ENCODE results near the gene IFRD2. TPM values are rescaled to one million over a fixed set of nuclear protein-coding genes. Genes with fewer than 3 reads are reported as not detected.

Gene IFRD2
- total RNA-seq, 1 donor from 2014 or later = 77.1 TPM

DNA sequence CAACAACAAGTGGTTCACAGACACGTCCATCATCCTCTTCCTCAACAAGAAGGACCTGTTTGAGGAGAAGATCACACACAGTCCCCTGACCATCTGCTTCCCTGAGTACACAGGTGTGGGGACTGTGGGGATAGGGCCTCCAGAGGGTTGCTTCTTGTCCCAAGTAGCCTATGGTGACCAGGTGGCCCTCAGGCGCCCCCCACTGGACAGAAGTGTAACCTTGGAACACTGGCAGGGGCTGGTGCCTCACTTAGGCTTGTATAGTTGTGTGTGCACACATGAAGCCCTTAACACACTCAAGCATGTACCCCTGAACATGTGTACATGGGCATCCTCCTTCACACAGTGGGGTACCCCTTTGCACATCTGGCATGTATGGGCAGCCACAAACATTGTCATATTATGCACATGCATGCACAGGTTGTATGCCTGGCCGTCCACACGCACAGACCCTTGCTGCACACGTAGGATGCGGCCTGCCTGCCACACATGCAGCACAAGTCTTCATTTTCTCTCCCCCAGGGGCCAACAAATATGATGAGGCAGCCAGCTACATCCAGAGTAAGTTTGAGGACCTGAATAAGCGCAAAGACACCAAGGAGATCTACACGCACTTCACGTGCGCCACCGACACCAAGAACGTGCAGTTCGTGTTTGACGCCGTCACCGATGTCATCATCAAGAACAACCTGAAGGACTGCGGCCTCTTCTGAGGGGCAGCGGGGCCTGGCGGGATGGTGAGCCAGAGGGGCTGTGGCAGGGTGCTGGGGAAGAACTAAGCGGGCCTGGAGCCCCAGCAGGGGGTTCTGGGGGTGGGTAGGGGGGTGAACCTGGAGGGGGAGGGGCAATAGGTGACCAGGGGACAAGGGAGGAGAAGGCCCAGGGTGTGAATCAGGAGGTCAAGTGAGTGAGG lies 35.0 kb downstream of the IFRD2 start:
- H3K9me3 Mint-ChIP-seq = no peaks in the 10 kb centered on the region
- H3K27me3 Mint-ChIP-seq (ENCODE audit: low read depth) = no peaks in the 10 kb centered on the region
- H3K36me3 Mint-ChIP-seq (ENCODE audit: low read depth) = peaks cover 5% of the 10 kb centered on the region
- peaks cover 40% of the 10 kb centered on the region for H3K4me1 Mint-ChIP-seq
- TF ChIP-seq CTCF (conservative IDR thresholded peaks at IDR 0.05) = peak; percentile 62
- H3K4me3 Mint-ChIP-seq = peak overlapping the region; percentile 51
- peak overlapping the region; percentile 96 for H3K27ac Mint-ChIP-seq (ENCODE audit: unreplicated experiment)
- no peak for DNase-seq (ENCODE audit: low read depth, low spot score)

DNA sequence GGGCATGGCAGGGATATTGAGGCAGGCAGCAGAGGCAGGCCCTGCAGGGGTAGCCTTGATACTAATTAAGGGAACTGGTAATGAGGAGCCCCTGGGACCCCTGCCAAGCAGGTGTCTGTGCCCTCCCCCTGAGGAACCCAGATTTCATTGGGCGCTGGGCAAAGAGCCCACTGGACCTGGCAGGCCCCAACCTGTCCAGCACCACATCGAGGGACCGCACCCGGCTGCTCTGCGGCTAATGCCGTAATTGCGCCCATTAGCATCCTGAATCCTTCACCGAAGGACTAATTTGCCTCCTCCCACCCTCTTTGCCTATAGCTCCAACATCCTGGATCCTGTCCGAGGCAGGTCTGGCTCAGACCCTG lies 37.0 kb downstream of the IFRD2 start:
- Mint-ChIP-seq H3K27ac (ENCODE audit: unreplicated experiment) (no peak overlapping the region), H3K9me3 (no peaks in the 10 kb centered on the region), H3K27me3 (ENCODE audit: low read depth) (no peaks in the 10 kb centered on the region), H3K4me3 (no peak overlapping the region), H3K36me3 (ENCODE audit: low read depth) (peaks cover 5% of the 10 kb centered on the region), H3K4me1 (peaks cover 32% of the 10 kb centered on the region)
- no peak for DNase-seq (ENCODE audit: low read depth, low spot score)
- no peak for TF ChIP-seq CTCF (conservative IDR thresholded peaks at IDR 0.05)

DNA sequence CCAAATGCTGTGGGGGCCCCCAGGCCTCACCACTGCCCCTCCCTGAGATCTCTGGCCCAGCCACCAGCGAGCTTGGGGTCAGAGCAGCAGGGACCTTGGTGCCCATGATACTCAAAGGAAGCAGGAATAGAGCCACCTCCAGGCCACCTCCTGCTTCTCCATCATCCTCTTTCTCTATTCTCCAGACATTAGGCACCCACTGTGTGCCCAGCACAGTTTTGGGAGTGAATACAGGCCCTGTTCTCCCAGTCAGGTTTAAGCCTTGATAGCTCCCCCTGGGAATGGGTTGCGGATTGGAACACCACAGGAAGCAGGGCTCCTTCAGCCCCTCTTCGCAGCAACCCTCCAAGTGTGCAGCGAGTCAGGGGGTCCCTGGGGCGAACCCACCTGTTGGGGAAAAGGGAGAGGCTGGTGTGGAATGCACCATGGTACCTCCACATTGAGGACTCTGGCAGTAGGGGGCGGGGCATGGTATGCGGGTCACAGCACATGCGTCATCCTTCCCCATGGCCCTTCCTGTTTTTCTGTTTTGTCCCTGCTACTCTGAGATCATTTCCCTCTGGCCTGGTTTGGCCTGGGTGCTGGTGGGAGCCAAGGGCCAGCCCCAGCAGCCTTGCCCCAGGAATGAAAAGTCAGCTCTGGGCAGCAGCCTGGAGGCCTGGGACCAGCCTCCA lies 37.5 kb downstream of the IFRD2 start:
- no peak for TF ChIP-seq CTCF (conservative IDR thresholded peaks at IDR 0.05)
- peaks cover 30% of the 10 kb centered on the region for H3K4me1 Mint-ChIP-seq
- peaks cover 5% of the 10 kb centered on the region for H3K36me3 Mint-ChIP-seq (ENCODE audit: low read depth)
- peak overlapping the region; percentile 86 for H3K27ac Mint-ChIP-seq (ENCODE audit: unreplicated experiment)
- H3K27me3 Mint-ChIP-seq (ENCODE audit: low read depth) = no peaks in the 10 kb centered on the region
- no peak for DNase-seq (ENCODE audit: low read depth, low spot score)
- H3K4me3 Mint-ChIP-seq = peak overlapping the region; percentile 23
- H3K9me3 Mint-ChIP-seq = no peaks in the 10 kb centered on the region

DNA sequence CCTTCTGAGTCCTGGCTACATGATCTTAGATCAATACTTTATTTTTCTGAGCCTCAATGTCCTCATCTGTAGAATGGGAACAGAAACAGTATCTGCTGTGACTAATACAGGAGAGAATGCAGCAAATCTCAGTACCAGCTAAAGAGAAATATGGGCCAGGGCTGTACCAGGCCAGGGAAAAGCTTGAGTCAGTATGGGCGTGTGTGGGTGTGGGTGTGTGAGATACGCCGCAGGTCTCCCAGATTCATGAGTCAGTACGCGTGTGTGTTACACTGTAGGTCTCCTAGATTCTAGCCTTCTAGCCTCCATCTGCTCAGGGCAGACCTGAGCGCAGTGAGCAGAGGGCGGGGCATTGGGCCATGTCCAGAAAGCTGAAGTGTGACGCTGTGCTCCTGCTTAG lies 41.0 kb downstream of the IFRD2 start:
- H3K36me3 Mint-ChIP-seq (ENCODE audit: low read depth) = no peaks in the 10 kb centered on the region
- H3K4me1 Mint-ChIP-seq = peaks cover 18% of the 10 kb centered on the region
- peak overlapping the region; percentile 59 for H3K4me3 Mint-ChIP-seq

GRCh38 chr3:50250514-50250913 lies 41.7 kb downstream of the IFRD2 start:
- Mint-ChIP-seq H3K4me3 (no peak overlapping the region), H3K4me1 (peaks cover 25% of the 10 kb centered on the region), H3K27ac (ENCODE audit: unreplicated experiment) (no peak overlapping the region), H3K27me3 (ENCODE audit: low read depth) (no peaks in the 10 kb centered on the region), H3K36me3 (ENCODE audit: low read depth) (no peaks in the 10 kb centered on the region), H3K9me3 (no peaks in the 10 kb centered on the region)
- TF ChIP-seq CTCF (conservative IDR thresholded peaks at IDR 0.05) = no peak
- DNase-seq (ENCODE audit: low read depth, low spot score) = no peak

More for the DNA sequence above, 41.0 kb downstream of the IFRD2 start:
- no peaks in the 10 kb centered on the region for H3K27me3 Mint-ChIP-seq (ENCODE audit: low read depth)
- H3K27ac Mint-ChIP-seq (ENCODE audit: unreplicated experiment) = no peak overlapping the region
- no peak for TF ChIP-seq CTCF (conservative IDR thresholded peaks at IDR 0.05)
- no peak for DNase-seq (ENCODE audit: low read depth, low spot score)
- no peaks in the 10 kb centered on the region for H3K9me3 Mint-ChIP-seq
